K562 (cell line): Measurements from ENCODE around the gene TCF12. TPM values are rescaled to one million over a fixed set of nuclear protein-coding genes. Genes with fewer than 3 reads are reported as not detected.

Source experiments
- ATAC-seq: fragments of 200-7000 bp; cut with Tn5 transposase; 3 replicates; pipeline ENCODE4 v1.9.1; 2020; ENCODE audit warnings: moderate library complexity
- BruUV-seq: library from RNA; stranded (reverse); fragments of 400-500 nt; replicated peaks from 2 replicates; lab custom pipeline; 2021; lab: Mats Ljungman, UMichigan
- CTCF ChIA-PET: fragments of 300-600 bp; formaldehyde crosslinking; extraction: SDS; loops from one replicate; lab custom pipeline; 2021; ENCODE audit warnings: low intra/inter-chr PET ratio; lab: Yijun Ruan, JAX
- POLR2A ChIA-PET: fragments of 300-600, 350-650 bp; sonication (Branson Sonifier 250); formaldehyde crosslinking; extraction: SDS; loops from one replicate; lab custom pipeline; 2021; ENCODE audit warnings: antibody characterized with exemption, inconsistent platforms; lab: Yijun Ruan, JAX
- DNase-seq, 4 experiments: peaks; one replicate each; pipeline versions ENCODE4 v3.0.0 to v3.0.0-alpha.2; 2011 to 2018; ENCODE audit warnings: low spot score in 3 of 4, mixed read lengths in 3 of 4; ENCODE audit errors: extremely low read depth in 1 of 4
- FAIRE-seq: peaks from 2 replicates; lab custom pipeline; 2011; peaks lifted over from hg19 to GRCh38; lab: Jason Lieb, UNC
- H2AFZ ChIP-seq: 2 replicates; pipeline ENCODE4 v1.6.0; 2011; ENCODE audit warnings: low read depth, low read length, control low read depth, inconsistent platforms
- H3K27ac ChIP-seq: fragments of 200-600 bp; 3 replicates; pipeline ENCODE4 v1.8.0; 2011; ENCODE audit warnings: low read depth, mild to moderate bottlenecking, control low read depth, inconsistent platforms, low read length, moderate library complexity, mixed read lengths; ENCODE audit errors: extremely low read depth
- H3K27me3 ChIP-seq, 2 experiments: fragments of 300-600 bp in 1 of 2; 2 replicates in 1 of 2; 3 replicates in 1 of 2; pipeline versions ENCODE4 v1.6.0 to v1.8.0; 2011; ENCODE audit warnings: inconsistent platforms in 2 of 2, low read length in 2 of 2, mild to moderate bottlenecking in 1 of 2, mixed read lengths in 1 of 2, moderate library complexity in 1 of 2; ENCODE audit not compliant: control insufficient read depth in 2 of 2, insufficient read depth in 2 of 2
- H3K36me3 ChIP-seq: fragments of 300-600 bp; 3 replicates; pipeline ENCODE4 v1.8.0; 2011; ENCODE audit warnings: mild to moderate bottlenecking, low read length, inconsistent platforms; ENCODE audit not compliant: control insufficient read depth, insufficient read depth
- H3K4me1 ChIP-seq, 2 experiments: fragments of 200-600 bp in 1 of 2; replicated peaks in 1 of 2; 2 replicates in 1 of 2; 3 replicates in 1 of 2; pipeline versions ENCODE4 v1.5.1 to v1.8.0; 2011; ENCODE audit warnings: inconsistent platforms in 2 of 2, low read length in 2 of 2, mild to moderate bottlenecking in 1 of 2, mixed read lengths in 1 of 2, moderate library complexity in 1 of 2; ENCODE audit not compliant: control insufficient read depth in 2 of 2, insufficient read depth in 2 of 2
- H3K4me2 ChIP-seq: 2 replicates; pipeline ENCODE4 v1.6.1; 2011; ENCODE audit warnings: low read length, control low read depth, inconsistent platforms, mixed read lengths; ENCODE audit not compliant: insufficient read depth
- H3K4me3 ChIP-seq: fragments of 200-600 bp; sonication (generic), shearing (Covaris generic); 2 replicates; pipeline ENCODE4 v1.5.1; 2016; ENCODE audit warnings: control low read depth, inconsistent platforms
- H3K79me2 ChIP-seq: fragments of 200-600 bp; 3 replicates; pipeline ENCODE4 v1.8.0; 2011; ENCODE audit warnings: low read length, inconsistent platforms; ENCODE audit not compliant: control insufficient read depth, insufficient read depth
- H3K9ac ChIP-seq, 2 experiments: 2 replicates each; pipeline versions ENCODE4 v1.6.0 to v1.6.1; 2011; ENCODE audit warnings: low read depth in 2 of 2, low read length in 2 of 2, control low read depth in 1 of 2, inconsistent platforms in 1 of 2, mild to moderate bottlenecking in 1 of 2, mixed read lengths in 1 of 2; ENCODE audit not compliant: insufficient read depth in 1 of 2
- H3K9me1 ChIP-seq: one replicate; pipeline ENCODE4 v1.6.0; 2011; ENCODE audit warnings: inconsistent platforms, mild to moderate bottlenecking, low read length, moderate library complexity; ENCODE audit not compliant: control insufficient read depth, insufficient read depth
- H3K9me3 ChIP-seq: replicated peaks from 2 replicates; pipeline ENCODE4 v1.5.1; 2011; ENCODE audit warnings: low read depth, low read length, inconsistent platforms; ENCODE audit not compliant: control insufficient read depth, insufficient read depth
- H4K20me1 ChIP-seq: replicated peaks from 2 replicates; pipeline ENCODE4 v1.6.1; 2011; ENCODE audit warnings: low read length, inconsistent platforms, mixed read lengths; ENCODE audit not compliant: control insufficient read depth, insufficient read depth
- ARNT ChIP-seq, 2 experiments: fragments of 450-650 bp; IDR thresholded peaks; 2 replicates each; pipeline ENCODE4 v1.6.1; 2016; ENCODE audit warnings: mild to moderate bottlenecking in 1 of 2
- DNMT1 ChIP-seq: fragments of 450-650 bp; IDR thresholded peaks from 2 replicates; pipeline ENCODE4 v1.6.1; 2016; ENCODE audit warnings: antibody characterized with exemption, mild to moderate bottlenecking
- DPF2 ChIP-seq: fragments of 450-650 bp; IDR thresholded peaks from 2 replicates; pipeline ENCODE4 v1.6.1; 2016
- ESRRA ChIP-seq: fragments of 450-650 bp; IDR thresholded peaks from 2 replicates; pipeline ENCODE4 v1.6.1; 2014; ENCODE audit warnings: low read depth, mild to moderate bottlenecking, moderate library complexity, borderline replicate concordance
- ETV5 ChIP-seq: sonication (generic); formaldehyde crosslinking; IDR thresholded peaks from 2 replicates; pipeline ENCODE4 v1.4.0; 2020; ENCODE audit warnings: low read depth, mild to moderate bottlenecking, missing genetic modification reagents
- FOXK1 ChIP-seq: sonication (generic); formaldehyde crosslinking; IDR thresholded peaks from 2 replicates; pipeline ENCODE4 v1.8.0; 2022; ENCODE audit warnings: missing genetic modification reagents, mild to moderate bottlenecking, borderline replicate concordance
- FUS ChIP-seq: fragments of 200-400 bp; formaldehyde crosslinking; optimal IDR thresholded peaks from 2 replicates; pipeline ENCODE3; 2017; ENCODE audit warnings: low read depth, low read length
- HDAC6 ChIP-seq: IDR thresholded peaks from 2 replicates; pipeline ENCODE4 v1.6.1; 2012; ENCODE audit warnings: low read depth, mild to moderate bottlenecking, control low read depth, inconsistent platforms, low read length, moderate library complexity
- KAT8 ChIP-seq: fragments of 450-650 bp; IDR thresholded peaks from 2 replicates; pipeline ENCODE4 v1.6.1; 2016; ENCODE audit warnings: low read depth, mild to moderate bottlenecking
- MAZ ChIP-seq, 2 experiments: fragments of 450-650 bp in 1 of 2; sonication (generic) in 1 of 2; formaldehyde crosslinking; IDR thresholded peaks in 1 of 2; conservative IDR thresholded peaks in 1 of 2; 2 replicates each; pipeline versions ENCODE4 v1.4.0 to v1.5.0; 2020; ENCODE audit warnings: mild to moderate bottlenecking in 1 of 2, missing genetic modification reagents in 1 of 2
- RBM25 ChIP-seq: fragments of 200-400 bp; formaldehyde crosslinking; IDR thresholded peaks from 2 replicates; pipeline ENCODE4 v1.6.1; 2018; ENCODE audit warnings: low read length, low read depth, moderate library complexity; ENCODE audit not compliant: severe bottlenecking
- RFX7 ChIP-seq: fragments of 250-450 bp; sonication (Bioruptor Pico); IDR thresholded peaks from 2 replicates; pipeline ENCODE4 v1.5.1; 2021; ENCODE audit warnings: mild to moderate bottlenecking
- TAF1 ChIP-seq: IDR thresholded peaks from 2 replicates; pipeline ENCODE4 v1.6.1; 2011; ENCODE audit warnings: mild to moderate bottlenecking, low read length, moderate library complexity; ENCODE audit not compliant: insufficient read depth, control insufficient read depth, severe bottlenecking; ENCODE audit errors: extremely low read depth
- ZKSCAN1 ChIP-seq: fragments of 150-350 bp; IDR thresholded peaks from 2 replicates; pipeline ENCODE4 v1.6.1; 2016; ENCODE audit warnings: low read depth, low read length
- ZNF140 ChIP-seq: fragments of 250-450 bp; sonication (Bioruptor Pico); IDR thresholded peaks from 2 replicates; pipeline ENCODE4 v1.8.0; 2021; ENCODE audit warnings: moderate library complexity, mild to moderate bottlenecking, inconsistent platforms
- in situ Hi-C: fragments of 300-500 bp; cut with MboI; formaldehyde crosslinking; loops from 4 replicates; pipeline ENCODE4 v1.15.0; 2018; ENCODE audit warnings: inconsistent platforms, mixed read lengths
- intact Hi-C: fragments of 100-400 bp; cut with micrococcal nuclease; formaldehyde crosslinking; loops from 2 replicates; pipeline ENCODE4 v1.14.2; 2022
- polyA plus RNA-seq, 8 experiments: library from polyadenylated mRNA; depleted of rRNA in 4 of 8; stranded (reverse) in 5 of 8; unstranded in 3 of 8; fragments of >200 nt; fragmentation: Nextera tagmentation in 2 of 8; fragmentation: Illumina TruSeq in 1 of 8; extraction: Ambion mirVana in 2 of 8; extraction: Trizol in 1 of 8; gene quantifications; 2 replicates each; pipeline versions ENCODE4 v1.2.1 to v1.2.3, GENCODE V29; 2011 to 2014; ENCODE audit warnings: inconsistent platforms in 1 of 8, missing spikeins in 1 of 8
- total RNA-seq, 7 experiments: library from RNA; depleted of rRNA in 6 of 7; stranded (reverse); fragments of >200 nt in 6 of 7; fragmentation: Illumina TruSeq in 2 of 7; extraction: Trizol in 2 of 7; gene quantifications; 2 replicates each; pipeline versions ENCODE4 v1.2.1 to v1.2.3, GENCODE V29; 2011 to 2021; ENCODE audit warnings: low replicate concordance in 1 of 7
- TF ChIP-seq, protein P1 (sequence below): fragments of 250-450 bp; sonication (Bioruptor Pico); IDR thresholded peaks from 2 replicates; pipeline ENCODE4 v1.8.0; 2022; ENCODE audit warnings: moderate library complexity, mild to moderate bottlenecking, inconsistent platforms
- TF ChIP-seq, protein P2 (sequence below): sonication (generic); formaldehyde crosslinking; IDR thresholded peaks from 2 replicates; pipeline ENCODE4 v1.8.1; 2023; ENCODE audit warnings: missing genetic modification reagents, mild to moderate bottlenecking, borderline replicate concordance
- TF ChIP-seq, protein P3 (sequence below): sonication (generic); formaldehyde crosslinking; IDR thresholded peaks from 2 replicates; pipeline ENCODE4 v1.8.0; 2022; ENCODE audit warnings: mild to moderate bottlenecking, missing genetic modification reagents

TCF12 gene
- total and polyA plus RNA-seq, 9 of the 15 experiments (the other 6 are each of a cell fraction or from before 2014, with no cell fraction given) = 10.5 to 132 (median 52.9) TPM

DNA sequence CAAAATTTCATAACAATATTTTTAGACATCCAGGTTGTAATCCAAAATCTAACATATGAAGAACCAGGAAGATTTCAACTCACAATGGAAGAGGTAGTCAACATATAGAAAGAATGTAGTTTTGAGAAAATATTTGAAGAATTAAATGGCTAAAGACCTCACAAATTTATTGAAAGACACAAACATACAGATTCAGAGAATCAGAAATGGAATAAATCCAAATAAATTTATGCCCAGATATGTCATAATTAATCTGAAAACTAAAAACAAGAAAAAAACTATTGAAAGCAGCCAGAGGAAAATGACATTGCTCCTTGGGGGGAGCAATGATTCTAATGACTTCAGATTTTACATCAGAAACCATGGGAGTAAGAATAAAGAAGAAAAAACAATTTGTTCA, 75.8 kb downstream of the TCF12 start:
- in situ Hi-C loops (no loop called here), intact Hi-C loops (no loop called here)
- H3K36me3 ChIP-seq = peaks cover 11% of the 10 kb centered on the region; the same call in 2 of the 3 replicates
- no peak overlapping the region for H3K9ac ChIP-seq
- ATAC-seq = no peak
- no peaks in the 10 kb centered on the region for H4K20me1 ChIP-seq
- H3K9me3 ChIP-seq = no peaks in the 10 kb centered on the region
- ChIA-PET POLR2A (no interaction called here), CTCF (no interaction called here)
- no peak overlapping the region for H3K4me2 ChIP-seq
- H3K9me1 ChIP-seq = no peaks in the 10 kb centered on the region
- no peak overlapping the region for H2AFZ ChIP-seq
- peaks cover 66% of the 10 kb centered on the region for H3K79me2 ChIP-seq
- H3K4me3 ChIP-seq = no peak overlapping the region
- no peaks in the 10 kb centered on the region for H3K27me3 ChIP-seq
- H3K27ac ChIP-seq = no peak overlapping the region
- peaks cover 0 to 5% of the 10 kb centered on the region in 2 experiments; a peak in 1 of 5 replicates for H3K4me1 ChIP-seq
- FAIRE-seq = no peak
- no peak for DNase-seq
- no peak for TF ChIP-seq HDAC6
- TF ChIP-seq, protein P1, sequence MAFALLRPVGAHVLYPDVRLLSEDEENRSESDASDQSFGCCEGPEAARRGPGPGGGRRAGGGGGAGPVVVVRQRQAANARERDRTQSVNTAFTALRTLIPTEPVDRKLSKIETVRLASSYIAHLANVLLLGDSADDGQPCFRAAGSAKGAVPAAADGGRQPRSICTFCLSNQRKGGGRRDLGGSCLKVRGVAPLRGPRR = no peak
- TF ChIP-seq KAT8 = no peak
- no peak for TF ChIP-seq MAZ (CRISPR knock-in tag; conservative IDR thresholded peaks at IDR 0.05 in 1 of 2, IDR thresholded peaks at IDR 0.05 in 1 of 2)
- no peak for TF ChIP-seq ZNF140 (CRISPR knock-in tag)
- TF ChIP-seq ETV5 (CRISPR knock-in tag) = no peak
- no peak for TF ChIP-seq DNMT1
- no peak for TF ChIP-seq DPF2
- TF ChIP-seq ARNT (IDR thresholded peaks at IDR 0.05) = no peak
- TF ChIP-seq, protein P2, sequence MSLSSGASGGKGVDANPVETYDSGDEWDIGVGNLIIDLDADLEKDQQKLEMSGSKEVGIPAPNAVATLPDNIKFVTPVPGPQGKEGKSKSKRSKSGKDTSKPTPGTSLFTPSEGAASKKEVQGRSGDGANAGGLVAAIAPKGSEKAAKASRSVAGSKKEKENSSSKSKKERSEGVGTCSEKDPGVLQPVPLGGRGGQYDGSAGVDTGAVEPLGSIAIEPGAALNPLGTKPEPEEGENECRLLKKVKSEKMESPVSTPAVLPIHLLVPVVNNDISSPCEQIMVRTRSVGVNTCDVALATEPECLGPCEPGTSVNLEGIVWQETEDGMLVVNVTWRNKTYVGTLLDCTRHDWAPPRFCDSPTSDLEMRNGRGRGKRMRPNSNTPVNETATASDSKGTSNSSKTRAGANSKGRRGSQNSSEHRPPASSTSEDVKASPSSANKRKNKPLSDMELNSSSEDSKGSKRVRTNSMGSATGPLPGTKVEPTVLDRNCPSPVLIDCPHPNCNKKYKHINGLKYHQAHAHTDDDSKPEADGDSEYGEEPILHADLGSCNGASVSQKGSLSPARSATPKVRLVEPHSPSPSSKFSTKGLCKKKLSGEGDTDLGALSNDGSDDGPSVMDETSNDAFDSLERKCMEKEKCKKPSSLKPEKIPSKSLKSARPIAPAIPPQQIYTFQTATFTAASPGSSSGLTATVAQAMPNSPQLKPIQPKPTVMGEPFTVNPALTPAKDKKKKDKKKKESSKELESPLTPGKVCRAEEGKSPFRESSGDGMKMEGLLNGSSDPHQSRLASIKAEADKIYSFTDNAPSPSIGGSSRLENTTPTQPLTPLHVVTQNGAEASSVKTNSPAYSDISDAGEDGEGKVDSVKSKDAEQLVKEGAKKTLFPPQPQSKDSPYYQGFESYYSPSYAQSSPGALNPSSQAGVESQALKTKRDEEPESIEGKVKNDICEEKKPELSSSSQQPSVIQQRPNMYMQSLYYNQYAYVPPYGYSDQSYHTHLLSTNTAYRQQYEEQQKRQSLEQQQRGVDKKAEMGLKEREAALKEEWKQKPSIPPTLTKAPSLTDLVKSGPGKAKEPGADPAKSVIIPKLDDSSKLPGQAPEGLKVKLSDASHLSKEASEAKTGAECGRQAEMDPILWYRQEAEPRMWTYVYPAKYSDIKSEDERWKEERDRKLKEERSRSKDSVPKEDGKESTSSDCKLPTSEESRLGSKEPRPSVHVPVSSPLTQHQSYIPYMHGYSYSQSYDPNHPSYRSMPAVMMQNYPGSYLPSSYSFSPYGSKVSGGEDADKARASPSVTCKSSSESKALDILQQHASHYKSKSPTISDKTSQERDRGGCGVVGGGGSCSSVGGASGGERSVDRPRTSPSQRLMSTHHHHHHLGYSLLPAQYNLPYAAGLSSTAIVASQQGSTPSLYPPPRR (CRISPR knock-in tag) = no peak
- TF ChIP-seq FOXK1 = no peak
- TF ChIP-seq TAF1 = no peak
- no peak for TF ChIP-seq ESRRA
- TF ChIP-seq RBM25 = no peak
- no peak for TF ChIP-seq ZKSCAN1
- no peak for TF ChIP-seq FUS
- TF ChIP-seq, protein P3, sequence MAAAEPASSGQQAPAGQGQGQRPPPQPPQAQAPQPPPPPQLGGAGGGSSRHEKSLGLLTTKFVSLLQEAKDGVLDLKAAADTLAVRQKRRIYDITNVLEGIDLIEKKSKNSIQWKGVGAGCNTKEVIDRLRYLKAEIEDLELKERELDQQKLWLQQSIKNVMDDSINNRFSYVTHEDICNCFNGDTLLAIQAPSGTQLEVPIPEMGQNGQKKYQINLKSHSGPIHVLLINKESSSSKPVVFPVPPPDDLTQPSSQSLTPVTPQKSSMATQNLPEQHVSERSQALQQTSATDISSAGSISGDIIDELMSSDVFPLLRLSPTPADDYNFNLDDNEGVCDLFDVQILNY = no peak
- no peak for TF ChIP-seq RFX7 (CRISPR knock-in tag)
- no TSS peak for BruUV-seq
